GM12878 (cell line): ENCODE data around the gene PIK3R4. TPM values are rescaled to one million over a fixed set of nuclear protein-coding genes. Genes with fewer than 3 reads are reported as not detected.

Source experiments
- FOXK2 ChIP-seq: fragments of 450-650 bp; IDR thresholded peaks from 2 replicates; pipeline ENCODE4 v1.6.1; 2017; ENCODE audit warnings: mild to moderate bottlenecking, moderate library complexity
- IKZF1 ChIP-seq: fragments of 450-650 bp; conservative IDR thresholded peaks from 2 replicates; pipeline ENCODE4 v1.6.1; 2017; ENCODE audit warnings: antibody characterized with exemption, mild to moderate bottlenecking
- IKZF2 ChIP-seq, 2 experiments: fragments of 450-650 bp; IDR thresholded peaks; 2 replicates each; pipeline ENCODE4 v1.6.1; 2017; ENCODE audit warnings: mild to moderate bottlenecking in 2 of 2, moderate library complexity in 2 of 2
- MTA3 ChIP-seq: IDR thresholded peaks from 2 replicates; pipeline ENCODE4 v1.6.1; 2012; ENCODE audit warnings: low read length, inconsistent platforms, borderline replicate concordance
- NR2F1 ChIP-seq: fragments of 450-650 bp; conservative IDR thresholded peaks from 2 replicates; pipeline ENCODE4 v1.6.1; 2017; ENCODE audit warnings: mild to moderate bottlenecking
- ZZZ3 ChIP-seq: IDR thresholded peaks from 2 replicates; pipeline ENCODE4 v1.6.1; 2011; ENCODE audit warnings: low read depth; ENCODE audit not compliant: control insufficient read depth, insufficient read length
- polyA plus RNA-seq, 11 experiments: library from polyadenylated mRNA; depleted of rRNA in 4 of 11; unstranded in 6 of 11; stranded (reverse) in 5 of 11; fragments of >200 nt; fragmentation: Nextera tagmentation in 4 of 11; fragmentation: Illumina TruSeq in 1 of 11; extraction: Ambion mirVana in 4 of 11; extraction: Trizol in 1 of 11; gene quantifications; 1 replicate in 1 of 11; 2 replicates in 10 of 11; pipeline versions ENCODE4 v1.2.1 to v1.2.3, GENCODE V29; 2011 to 2016; ENCODE audit warnings: inconsistent platforms in 2 of 11, missing spikeins in 2 of 11, low read depth in 1 of 11
- total RNA-seq, 4 experiments: library from RNA; depleted of rRNA in 3 of 4; stranded (reverse); fragments of >200 nt in 3 of 4; fragmentation: Illumina TruSeq in 1 of 4; extraction: Trizol in 1 of 4; gene quantifications; 2 replicates each; pipeline versions ENCODE4 v1.2.1 to v1.2.3, GENCODE V29; 2013 to 2021
- TF ChIP-seq, protein P1 (sequence below): IDR thresholded peaks from 2 replicates; pipeline ENCODE4 v1.6.1; 2011; ENCODE audit warnings: low read depth, mild to moderate bottlenecking, low read length, moderate library complexity, borderline replicate concordance; ENCODE audit errors: extremely low read depth
- TF ChIP-seq, protein P2 (sequence below): fragments of 450-650 bp; IDR thresholded peaks from 2 replicates; pipeline ENCODE4 v1.6.1; 2016; ENCODE audit warnings: mild to moderate bottlenecking
- TF ChIP-seq, protein P3 (sequence below): IDR thresholded peaks from 2 replicates; pipeline ENCODE4 v1.6.1; 2012; ENCODE audit warnings: improper control_type of control experiment, low read depth, low read length; ENCODE audit not compliant: insufficient replicate concordance

The PIK3R4 gene
- total and polyA plus RNA-seq, 10 of the 15 experiments (the other 5 are each of a cell fraction or from before 2014, with no cell fraction given), result 22.6 to 50.2 (median 31.1) TPM

DNA sequence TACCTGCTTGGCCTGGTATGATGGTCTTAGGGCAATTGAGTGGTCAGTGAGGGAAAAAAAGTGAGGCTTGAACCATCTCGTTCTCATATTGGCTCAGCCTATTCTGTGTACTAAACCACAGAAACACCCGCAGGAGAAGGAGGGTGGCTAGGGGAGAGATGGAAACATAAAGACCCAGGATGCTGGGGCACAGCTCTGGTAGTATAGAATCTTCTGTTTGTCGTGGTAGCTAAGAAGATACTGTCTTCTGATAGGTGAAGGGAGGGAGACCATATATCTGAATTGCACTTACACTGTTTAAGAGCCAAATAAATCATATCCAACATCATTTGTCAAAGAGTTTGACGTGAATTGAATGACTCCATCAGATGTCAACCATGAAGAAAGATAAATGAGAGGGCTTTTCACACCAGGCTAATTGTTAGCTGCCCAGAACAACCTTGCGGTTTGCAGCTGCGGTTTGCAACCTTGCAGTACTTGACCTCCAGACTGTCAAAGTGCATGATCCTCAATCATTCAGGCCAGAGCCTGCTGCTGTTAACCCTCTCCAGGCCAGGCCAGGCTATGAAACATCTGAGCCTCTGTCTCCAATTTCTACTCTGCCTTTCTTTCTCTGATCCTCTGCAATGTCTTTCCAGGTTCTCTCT lies 40.9 kb upstream of the PIK3R4 start (continued):
- TF ChIP-seq, protein P1, sequence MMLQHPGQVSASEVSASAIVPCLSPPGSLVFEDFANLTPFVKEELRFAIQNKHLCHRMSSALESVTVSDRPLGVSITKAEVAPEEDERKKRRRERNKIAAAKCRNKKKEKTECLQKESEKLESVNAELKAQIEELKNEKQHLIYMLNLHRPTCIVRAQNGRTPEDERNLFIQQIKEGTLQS, result no peak
- no peak for TF ChIP-seq MTA3
- TF ChIP-seq, protein P2, sequence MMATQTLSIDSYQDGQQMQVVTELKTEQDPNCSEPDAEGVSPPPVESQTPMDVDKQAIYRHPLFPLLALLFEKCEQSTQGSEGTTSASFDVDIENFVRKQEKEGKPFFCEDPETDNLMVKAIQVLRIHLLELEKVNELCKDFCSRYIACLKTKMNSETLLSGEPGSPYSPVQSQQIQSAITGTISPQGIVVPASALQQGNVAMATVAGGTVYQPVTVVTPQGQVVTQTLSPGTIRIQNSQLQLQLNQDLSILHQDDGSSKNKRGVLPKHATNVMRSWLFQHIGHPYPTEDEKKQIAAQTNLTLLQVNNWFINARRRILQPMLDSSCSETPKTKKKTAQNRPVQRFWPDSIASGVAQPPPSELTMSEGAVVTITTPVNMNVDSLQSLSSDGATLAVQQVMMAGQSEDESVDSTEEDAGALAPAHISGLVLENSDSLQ, result peak; percentile 74
- TF ChIP-seq IKZF2 (IDR thresholded peaks at IDR 0.05), result peak in 1 of 2 experiments; percentile 22; a peak in 1 of 4 replicates
- peak; percentile 94 for TF ChIP-seq NR2F1
- TF ChIP-seq ZZZ3, result no peak
- TF ChIP-seq, protein P3, sequence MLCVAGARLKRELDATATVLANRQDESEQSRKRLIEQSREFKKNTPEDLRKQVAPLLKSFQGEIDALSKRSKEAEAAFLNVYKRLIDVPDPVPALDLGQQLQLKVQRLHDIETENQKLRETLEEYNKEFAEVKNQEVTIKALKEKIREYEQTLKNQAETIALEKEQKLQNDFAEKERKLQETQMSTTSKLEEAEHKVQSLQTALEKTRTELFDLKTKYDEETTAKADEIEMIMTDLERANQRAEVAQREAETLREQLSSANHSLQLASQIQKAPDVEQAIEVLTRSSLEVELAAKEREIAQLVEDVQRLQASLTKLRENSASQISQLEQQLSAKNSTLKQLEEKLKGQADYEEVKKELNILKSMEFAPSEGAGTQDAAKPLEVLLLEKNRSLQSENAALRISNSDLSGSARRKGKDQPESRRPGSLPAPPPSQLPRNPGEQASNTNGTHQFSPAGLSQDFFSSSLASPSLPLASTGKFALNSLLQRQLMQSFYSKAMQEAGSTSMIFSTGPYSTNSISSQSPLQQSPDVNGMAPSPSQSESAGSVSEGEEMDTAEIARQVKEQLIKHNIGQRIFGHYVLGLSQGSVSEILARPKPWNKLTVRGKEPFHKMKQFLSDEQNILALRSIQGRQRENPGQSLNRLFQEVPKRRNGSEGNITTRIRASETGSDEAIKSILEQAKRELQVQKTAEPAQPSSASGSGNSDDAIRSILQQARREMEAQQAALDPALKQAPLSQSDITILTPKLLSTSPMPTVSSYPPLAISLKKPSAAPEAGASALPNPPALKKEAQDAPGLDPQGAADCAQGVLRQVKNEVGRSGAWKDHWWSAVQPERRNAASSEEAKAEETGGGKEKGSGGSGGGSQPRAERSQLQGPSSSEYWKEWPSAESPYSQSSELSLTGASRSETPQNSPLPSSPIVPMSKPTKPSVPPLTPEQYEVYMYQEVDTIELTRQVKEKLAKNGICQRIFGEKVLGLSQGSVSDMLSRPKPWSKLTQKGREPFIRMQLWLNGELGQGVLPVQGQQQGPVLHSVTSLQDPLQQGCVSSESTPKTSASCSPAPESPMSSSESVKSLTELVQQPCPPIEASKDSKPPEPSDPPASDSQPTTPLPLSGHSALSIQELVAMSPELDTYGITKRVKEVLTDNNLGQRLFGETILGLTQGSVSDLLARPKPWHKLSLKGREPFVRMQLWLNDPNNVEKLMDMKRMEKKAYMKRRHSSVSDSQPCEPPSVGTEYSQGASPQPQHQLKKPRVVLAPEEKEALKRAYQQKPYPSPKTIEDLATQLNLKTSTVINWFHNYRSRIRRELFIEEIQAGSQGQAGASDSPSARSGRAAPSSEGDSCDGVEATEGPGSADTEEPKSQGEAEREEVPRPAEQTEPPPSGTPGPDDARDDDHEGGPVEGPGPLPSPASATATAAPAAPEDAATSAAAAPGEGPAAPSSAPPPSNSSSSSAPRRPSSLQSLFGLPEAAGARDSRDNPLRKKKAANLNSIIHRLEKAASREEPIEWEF, result no peak
- TF ChIP-seq IKZF1, result no peak
- no peak for TF ChIP-seq FOXK2
